HCT116 (cell line): ENCODE results near the gene MRAP2. TPM values are rescaled to one million over a fixed set of nuclear protein-coding genes. Genes with fewer than 3 reads are reported as not detected.

Experiments
- ATAC-seq: fragments of 200-7000 bp; cut with Tn5 transposase; 2 replicates; pipeline ENCODE4 v1.9.1; 2020; ENCODE audit warnings: mild to moderate bottlenecking, moderate library complexity
- BruUV-seq: library from RNA; stranded (reverse); fragments of 400-500 nt; replicated peaks from 2 replicates; lab custom pipeline; 2021; lab: Mats Ljungman, UMichigan
- CTCF ChIA-PET: fragments of 300-600 bp; sonication (Branson Sonifier 250); formaldehyde crosslinking; loops from one replicate; lab custom pipeline; 2021; ENCODE audit warnings: antibody characterized with exemption; lab: Charles Lee
- POLR2A ChIA-PET: fragments of 300-600, 350-600 bp; sonication (Branson Sonifier 250); formaldehyde crosslinking; loops from one replicate; lab custom pipeline; 2021; ENCODE audit warnings: antibody characterized with exemption; lab: Charles Lee
- RAD21 ChIA-PET, 2 experiments: fragments of 300-600 bp; sonication (Branson Sonifier 250); formaldehyde crosslinking; loops; one replicate each; lab custom pipeline; 2023; ENCODE audit warnings: low total read pairs in 2 of 2; ENCODE audit not compliant: uncharacterized antibody in 2 of 2, unreplicated experiment in 2 of 2, low non-redundant PET in 1 of 2; lab: Charles Lee
- DNase-seq: peaks from one replicate; pipeline ENCODE4 v3.0.0-alpha.2; 2010; ENCODE audit warnings: low read depth, low spot score
- H2AFZ ChIP-seq: fragments of 200-600 bp; shearing (Covaris generic), sonication (generic); 2 replicates; pipeline ENCODE4 v1.6.1; 2017; ENCODE audit warnings: low read depth, mixed run types, mixed read lengths, antibody characterized with exemption, low read length; ENCODE audit not compliant: poor library complexity, severe bottlenecking
- H3K27ac ChIP-seq: 2 replicates; pipeline ENCODE4 v1.5.1; 2012; ENCODE audit warnings: low read depth, low read length
- H3K27me3 ChIP-seq: fragments of 200-600 bp; sonication (generic); 2 replicates; pipeline ENCODE4 v1.6.1; 2016; ENCODE audit warnings: mixed run types, low read length, mixed read lengths; ENCODE audit not compliant: insufficient read depth
- H3K36me3 ChIP-seq, 2 experiments: fragments of 200-500 bp in 1 of 2; fragments of 200-600 bp in 1 of 2; sonication (Bioruptor generic) in 1 of 2; sonication (generic) in 1 of 2; 2 replicates each; pipeline versions ENCODE4 v1.5.1 to v1.6.1; 2014 to 2016; ENCODE audit warnings: low read length in 2 of 2, inconsistent platforms in 1 of 2, mixed read lengths in 1 of 2, mixed run types in 1 of 2; ENCODE audit not compliant: insufficient read depth in 2 of 2, control insufficient read depth in 1 of 2
- H3K4me1 ChIP-seq, 2 experiments: fragments of 200-600 bp in 1 of 2; sonication (generic) in 1 of 2; 2 replicates each; pipeline versions ENCODE4 v1.5.1 to v1.6.1; 2012 to 2017; ENCODE audit warnings: low read length in 2 of 2, inconsistent platforms in 1 of 2, mild to moderate bottlenecking in 1 of 2, mixed read lengths in 1 of 2, mixed run types in 1 of 2, moderate library complexity in 1 of 2; ENCODE audit not compliant: insufficient read depth in 2 of 2, control insufficient read depth in 1 of 2
- H3K4me2 ChIP-seq: fragments of 200-600 bp; sonication (generic); 2 replicates; pipeline ENCODE4 v1.6.1; 2017; ENCODE audit warnings: mixed run types, low read length, mixed read lengths
- H3K4me3 ChIP-seq, 2 experiments: fragments of 200-600 bp in 1 of 2; sonication (generic) in 1 of 2; replicated peaks in 1 of 2; 2 replicates each; pipeline ENCODE4 v1.5.1; 2011 to 2016; ENCODE audit warnings: low read length in 2 of 2, control low read depth in 1 of 2, low read depth in 1 of 2, mild to moderate bottlenecking in 1 of 2, mixed read lengths in 1 of 2, mixed run types in 1 of 2
- H3K79me2 ChIP-seq: fragments of 200-600 bp; sonication (generic); 2 replicates; pipeline ENCODE4 v1.6.1; 2017; ENCODE audit warnings: mild to moderate bottlenecking, mixed run types, low read length, moderate library complexity, mixed read lengths; ENCODE audit not compliant: insufficient read depth
- H3K9ac ChIP-seq: fragments of 200-600 bp; sonication (generic); 2 replicates; pipeline ENCODE4 v1.6.1; 2016; ENCODE audit warnings: low read length, mixed read lengths
- H3K9me2 ChIP-seq: fragments of 200-600 bp; sonication (generic), shearing (Covaris generic); 2 replicates; pipeline ENCODE4 v1.6.1; 2017; ENCODE audit warnings: mixed run types, mild to moderate bottlenecking, moderate library complexity; ENCODE audit not compliant: insufficient read depth
- H3K9me3 ChIP-seq, 2 experiments: fragments of 200-500 bp in 1 of 2; fragments of 200-600 bp in 1 of 2; sonication (Bioruptor generic) in 1 of 2; sonication (generic) in 1 of 2; 2 replicates each; pipeline ENCODE4 v1.6.1; 2014 to 2017; ENCODE audit warnings: low read length in 2 of 2, mixed read lengths in 2 of 2, inconsistent platforms in 1 of 2, low read depth in 1 of 2, mild to moderate bottlenecking in 1 of 2, mixed run types in 1 of 2, moderate library complexity in 1 of 2; ENCODE audit not compliant: control insufficient read depth in 1 of 2, insufficient read depth in 1 of 2
- H4K20me1 ChIP-seq: fragments of 200-600 bp; sonication (generic), shearing (Covaris generic); 2 replicates; pipeline ENCODE4 v1.6.1; 2017; ENCODE audit warnings: mixed run types, mild to moderate bottlenecking, moderate library complexity; ENCODE audit not compliant: insufficient read depth
- FOSL1 ChIP-seq: IDR thresholded peaks from 2 replicates; pipeline ENCODE4 v1.6.1; 2012; ENCODE audit warnings: low read depth
- YY1 ChIP-seq: IDR thresholded peaks from 2 replicates; pipeline ENCODE4 v1.6.1; 2011; ENCODE audit warnings: low read length, low read depth, moderate library complexity, mild to moderate bottlenecking; ENCODE audit not compliant: insufficient replicate concordance; ENCODE audit errors: extremely low read depth
- ZNF274 ChIP-seq: fragments of 200-500 bp; sonication (Bioruptor generic); IDR thresholded peaks from 2 replicates; pipeline ENCODE4 v1.6.1; 2014; ENCODE audit warnings: mild to moderate bottlenecking, low read depth, low read length, inconsistent platforms
- intact Hi-C: fragments of 100-400 bp; cut with micrococcal nuclease; formaldehyde crosslinking; loops from 2 replicates; pipeline ENCODE4 v1.10.0; 2022
- total RNA-seq: library from RNA; stranded (reverse); gene quantifications from one replicate; pipeline ENCODE4 v1.2.1, GENCODE V29; 2021; ENCODE audit not compliant: unreplicated experiment
- TF ChIP-seq, protein P1 (sequence below): IDR thresholded peaks from 2 replicates; pipeline ENCODE4 v1.6.1; 2012
- TF ChIP-seq, protein P2 (sequence below): IDR thresholded peaks from 2 replicates; pipeline ENCODE4 v1.6.1; 2012; ENCODE audit warnings: low read depth

Gene MRAP2
- total RNA-seq, 1 experiment from 2014 or later: 1.4 TPM

DNA sequence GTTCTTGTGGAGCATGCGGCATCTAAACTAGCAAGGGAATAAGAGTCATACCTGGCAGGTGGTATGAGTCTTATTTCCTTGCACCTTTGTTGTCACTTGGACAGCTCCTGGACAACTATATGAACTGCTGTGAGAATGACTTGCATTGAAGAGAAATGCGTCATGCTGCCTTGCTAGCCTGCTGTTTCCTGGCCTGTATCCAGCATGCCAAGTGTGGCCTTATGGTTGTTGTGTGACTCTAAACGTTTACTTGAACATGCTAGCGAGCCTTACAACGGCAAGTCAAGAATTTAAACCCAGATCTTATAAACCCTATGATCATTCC is 103.4 kb downstream of the MRAP2 start:
- no peaks in the 10 kb centered on the region for H3K27me3 ChIP-seq
- H3K4me3 ChIP-seq: no peak overlapping the region
- H4K20me1 ChIP-seq: no peaks in the 10 kb centered on the region
- H3K9me2 ChIP-seq: no peaks in the 10 kb centered on the region
- no peaks in the 10 kb centered on the region for H3K36me3 ChIP-seq
- no peaks in the 10 kb centered on the region for H3K9me3 ChIP-seq
- POLR2A ChIA-PET: no interaction called here
- H2AFZ ChIP-seq: no peak overlapping the region
- 0 out of 2 replicates have a peak overlapping the region, but pooled peaks have one; percentile 18 for H3K27ac ChIP-seq
- ATAC-seq (peak; percentile 57), DNase-seq (peak; percentile 43)
- RAD21 ChIA-PET: no interaction called here
- peaks cover 0 to 9% of the 10 kb centered on the region in 2 experiments; a peak in 3 of 4 replicates for H3K4me1 ChIP-seq
- peak overlapping the region; percentile 21; the same call in 1 of the 2 replicates for H3K4me2 ChIP-seq
- BruUV-seq: no TSS peak
- intact Hi-C loops: no loop called here
- CTCF ChIA-PET: no interaction called here
- H3K9ac ChIP-seq: no peak overlapping the region
- H3K79me2 ChIP-seq: no peaks in the 10 kb centered on the region
- no peak for TF ChIP-seq YY1
- TF ChIP-seq, protein P1, sequence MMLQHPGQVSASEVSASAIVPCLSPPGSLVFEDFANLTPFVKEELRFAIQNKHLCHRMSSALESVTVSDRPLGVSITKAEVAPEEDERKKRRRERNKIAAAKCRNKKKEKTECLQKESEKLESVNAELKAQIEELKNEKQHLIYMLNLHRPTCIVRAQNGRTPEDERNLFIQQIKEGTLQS: no peak
- TF ChIP-seq FOSL1: no peak
- TF ChIP-seq ZNF274: no peak
- TF ChIP-seq, protein P2, sequence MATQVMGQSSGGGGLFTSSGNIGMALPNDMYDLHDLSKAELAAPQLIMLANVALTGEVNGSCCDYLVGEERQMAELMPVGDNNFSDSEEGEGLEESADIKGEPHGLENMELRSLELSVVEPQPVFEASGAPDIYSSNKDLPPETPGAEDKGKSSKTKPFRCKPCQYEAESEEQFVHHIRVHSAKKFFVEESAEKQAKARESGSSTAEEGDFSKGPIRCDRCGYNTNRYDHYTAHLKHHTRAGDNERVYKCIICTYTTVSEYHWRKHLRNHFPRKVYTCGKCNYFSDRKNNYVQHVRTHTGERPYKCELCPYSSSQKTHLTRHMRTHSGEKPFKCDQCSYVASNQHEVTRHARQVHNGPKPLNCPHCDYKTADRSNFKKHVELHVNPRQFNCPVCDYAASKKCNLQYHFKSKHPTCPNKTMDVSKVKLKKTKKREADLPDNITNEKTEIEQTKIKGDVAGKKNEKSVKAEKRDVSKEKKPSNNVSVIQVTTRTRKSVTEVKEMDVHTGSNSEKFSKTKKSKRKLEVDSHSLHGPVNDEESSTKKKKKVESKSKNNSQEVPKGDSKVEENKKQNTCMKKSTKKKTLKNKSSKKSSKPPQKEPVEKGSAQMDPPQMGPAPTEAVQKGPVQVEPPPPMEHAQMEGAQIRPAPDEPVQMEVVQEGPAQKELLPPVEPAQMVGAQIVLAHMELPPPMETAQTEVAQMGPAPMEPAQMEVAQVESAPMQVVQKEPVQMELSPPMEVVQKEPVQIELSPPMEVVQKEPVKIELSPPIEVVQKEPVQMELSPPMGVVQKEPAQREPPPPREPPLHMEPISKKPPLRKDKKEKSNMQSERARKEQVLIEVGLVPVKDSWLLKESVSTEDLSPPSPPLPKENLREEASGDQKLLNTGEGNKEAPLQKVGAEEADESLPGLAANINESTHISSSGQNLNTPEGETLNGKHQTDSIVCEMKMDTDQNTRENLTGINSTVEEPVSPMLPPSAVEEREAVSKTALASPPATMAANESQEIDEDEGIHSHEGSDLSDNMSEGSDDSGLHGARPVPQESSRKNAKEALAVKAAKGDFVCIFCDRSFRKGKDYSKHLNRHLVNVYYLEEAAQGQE: peak; percentile 25
